Hematopoietic multipotent progenitor cell treated with erythropoietin and hydrocortisone succinate and interleukin-3 and kit ligand, for 15 days (in vitro differentiated cells): Measurements from ENCODE around the gene ITGB7.

ENCODE experiments used
- DNase-seq: peaks from one replicate; pipeline ENCODE4 v3.0.0-alpha.2; 2015; ENCODE audit warnings: low spot score

ITGB7 gene

DNA sequence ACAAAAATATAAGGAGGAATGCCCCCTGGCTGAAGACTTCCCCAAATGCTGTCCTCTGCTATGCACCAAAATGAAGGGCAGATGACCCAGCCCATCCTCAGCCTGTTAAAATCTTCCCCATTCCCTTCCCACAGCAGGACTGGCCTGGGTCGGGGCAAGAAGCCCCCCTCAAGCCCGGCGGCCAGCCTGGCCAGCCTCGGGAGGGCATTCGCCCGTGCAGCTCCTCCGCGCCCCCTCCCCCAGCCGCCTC lies 24.5 kb upstream of the ITGB7 start:
- DNase-seq, result no peak

DNA sequence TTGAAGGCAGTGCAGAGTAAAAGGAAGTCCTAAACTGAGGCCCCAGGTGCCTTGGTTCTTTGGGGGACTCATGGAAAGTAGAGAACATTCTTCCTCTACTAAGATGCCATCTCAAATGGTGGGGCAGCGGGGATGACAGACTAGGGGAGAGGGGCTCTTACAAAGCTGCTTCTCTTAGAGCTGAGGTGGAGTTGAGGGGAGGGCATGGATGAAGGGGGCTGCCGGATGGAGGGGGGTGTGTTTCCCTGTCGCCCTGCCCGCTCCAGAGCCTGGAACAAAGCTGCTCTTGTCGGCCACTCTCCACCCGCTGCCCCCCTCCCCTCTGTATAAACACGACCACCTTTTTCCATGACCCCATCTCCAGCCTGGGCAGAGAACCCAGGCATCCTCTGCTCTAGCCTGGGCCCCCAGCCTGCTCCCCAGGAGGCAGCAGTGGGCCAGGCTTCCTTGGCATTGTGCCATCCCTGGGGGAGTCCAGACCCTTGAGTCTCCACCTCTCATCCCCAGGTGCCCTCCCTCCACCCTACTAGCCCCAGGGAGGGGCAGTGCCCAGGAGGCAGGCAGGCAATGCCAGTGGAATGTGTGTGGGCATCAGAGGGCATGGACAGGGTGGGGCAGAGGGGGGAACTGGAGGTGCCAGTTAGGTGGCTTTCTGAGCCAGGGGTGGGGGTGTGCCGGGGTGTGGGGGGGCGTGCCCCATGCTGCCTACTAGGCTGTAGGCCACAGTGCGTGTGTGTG lies 23.2 kb upstream of the ITGB7 start:
- DNase-seq, result no peak

DNA sequence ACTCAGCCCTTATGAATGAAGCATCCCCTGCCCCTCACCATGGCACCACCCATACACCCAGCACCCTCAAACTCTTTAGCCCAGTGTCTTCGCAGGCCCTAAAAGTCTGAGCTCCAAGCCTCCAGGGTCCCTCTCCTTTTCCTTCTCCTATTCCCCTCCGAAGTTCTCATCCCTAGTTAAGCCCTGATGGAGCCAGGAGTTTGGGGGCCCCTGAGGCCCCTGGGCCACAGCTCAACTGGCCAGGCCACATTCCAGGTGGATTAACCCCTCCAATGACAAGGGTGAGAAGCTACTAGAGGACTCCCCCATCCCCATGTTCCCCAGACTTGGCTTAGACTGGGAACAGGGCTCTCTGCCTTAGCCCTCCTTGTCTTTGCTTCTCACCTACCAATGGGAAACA lies 22.4 kb upstream of the ITGB7 start:
- DNase-seq, result no peak

DNA sequence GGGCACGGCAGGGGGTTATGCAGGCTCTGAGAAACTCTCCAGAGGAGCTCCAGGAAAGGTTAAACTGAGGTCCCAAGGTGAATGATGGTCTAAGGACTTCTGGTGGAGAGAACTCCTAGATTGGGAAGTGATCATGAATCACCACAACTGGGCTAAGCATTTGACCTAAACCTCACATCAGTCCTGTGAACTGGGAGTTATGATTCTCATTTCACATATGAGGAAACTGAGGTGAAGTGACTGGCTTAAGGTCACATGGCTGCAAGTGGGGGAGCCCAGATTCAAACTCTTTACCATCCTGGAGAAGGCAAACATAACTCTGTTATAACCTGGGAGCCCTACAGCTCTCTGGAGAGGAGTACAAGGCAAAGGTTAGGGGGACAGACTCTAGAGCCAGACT lies 20.8 kb upstream of the ITGB7 start:
- no peak for DNase-seq

DNA sequence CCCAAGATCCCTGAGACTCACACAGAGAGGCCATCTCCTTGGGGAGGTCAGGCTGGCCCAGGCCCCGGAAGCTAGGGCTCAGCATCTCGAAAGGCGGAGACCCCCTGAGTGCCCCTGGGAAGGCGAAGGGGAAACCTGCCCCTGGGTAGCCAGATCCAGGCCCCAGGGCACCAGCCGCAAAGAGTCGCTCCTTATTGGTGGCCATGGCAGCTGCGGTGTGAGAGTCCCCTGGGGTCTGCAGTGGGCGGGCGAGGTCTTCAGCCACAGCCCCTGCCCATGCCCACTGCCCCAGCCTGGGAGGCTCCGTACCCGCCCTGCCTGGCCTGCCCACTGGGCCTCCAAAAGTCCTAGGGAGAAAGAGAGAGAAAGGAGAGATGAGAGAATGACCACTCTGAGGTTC lies 20.3 kb upstream of the ITGB7 start:
- no peak for DNase-seq

DNA sequence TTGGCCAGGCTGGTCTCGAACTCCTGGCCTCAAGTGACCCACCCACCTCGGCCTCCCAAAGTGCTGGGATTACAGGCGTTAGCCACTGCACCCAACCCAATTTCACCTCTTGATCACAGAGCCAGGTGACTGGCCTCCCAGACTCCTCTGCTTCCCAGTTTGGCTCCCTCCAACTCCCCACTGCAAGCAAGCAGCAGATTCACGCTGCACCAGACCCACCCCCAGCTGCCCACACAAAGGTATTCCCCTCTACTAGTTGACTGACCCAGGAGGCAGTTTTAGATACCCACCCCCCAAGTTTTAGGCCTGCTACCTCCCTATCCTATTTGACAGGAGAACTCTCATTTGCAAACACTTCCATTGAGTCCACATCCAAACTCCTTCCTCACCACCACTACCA lies 19.8 kb upstream of the ITGB7 start:
- DNase-seq, result no peak

DNA sequence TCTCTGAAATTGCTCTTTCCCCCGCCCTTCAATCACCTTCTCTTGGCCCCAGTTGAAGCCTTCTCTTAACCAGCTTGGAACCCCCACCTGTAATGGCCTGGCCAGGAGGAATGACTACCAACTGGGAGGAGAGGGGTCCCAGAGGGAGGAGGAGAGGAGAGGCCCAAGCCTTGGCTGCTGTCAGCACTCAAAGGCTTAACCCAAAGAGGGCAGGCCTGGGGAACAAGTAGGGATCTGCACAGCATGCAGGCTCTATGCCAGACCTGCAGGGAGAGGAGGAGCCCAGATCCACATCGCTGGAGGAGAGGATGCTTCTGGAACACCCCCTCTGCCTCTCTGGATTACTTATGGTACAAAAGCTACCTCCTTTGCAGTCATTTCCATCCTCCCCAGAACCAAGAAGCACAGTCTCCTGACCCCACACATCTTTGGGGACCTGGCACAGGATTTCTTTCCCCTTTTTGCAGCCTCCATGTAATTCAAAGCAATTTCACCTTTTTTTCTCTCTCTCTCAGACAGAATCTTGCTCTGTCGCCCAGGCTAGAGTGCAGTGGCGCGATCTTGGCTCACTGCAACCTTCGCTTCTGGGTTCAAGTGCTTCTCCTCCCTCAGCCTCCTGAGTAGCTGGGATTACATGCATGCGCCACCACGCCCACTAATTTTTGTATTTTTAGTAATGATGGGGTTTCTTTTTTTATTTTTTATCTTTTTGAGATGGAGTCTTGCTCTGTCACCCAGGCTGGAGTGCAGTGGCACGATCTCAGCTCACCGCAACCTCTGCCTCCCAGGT lies 18.8 kb upstream of the ITGB7 start:
- DNase-seq, result no peak

DNA sequence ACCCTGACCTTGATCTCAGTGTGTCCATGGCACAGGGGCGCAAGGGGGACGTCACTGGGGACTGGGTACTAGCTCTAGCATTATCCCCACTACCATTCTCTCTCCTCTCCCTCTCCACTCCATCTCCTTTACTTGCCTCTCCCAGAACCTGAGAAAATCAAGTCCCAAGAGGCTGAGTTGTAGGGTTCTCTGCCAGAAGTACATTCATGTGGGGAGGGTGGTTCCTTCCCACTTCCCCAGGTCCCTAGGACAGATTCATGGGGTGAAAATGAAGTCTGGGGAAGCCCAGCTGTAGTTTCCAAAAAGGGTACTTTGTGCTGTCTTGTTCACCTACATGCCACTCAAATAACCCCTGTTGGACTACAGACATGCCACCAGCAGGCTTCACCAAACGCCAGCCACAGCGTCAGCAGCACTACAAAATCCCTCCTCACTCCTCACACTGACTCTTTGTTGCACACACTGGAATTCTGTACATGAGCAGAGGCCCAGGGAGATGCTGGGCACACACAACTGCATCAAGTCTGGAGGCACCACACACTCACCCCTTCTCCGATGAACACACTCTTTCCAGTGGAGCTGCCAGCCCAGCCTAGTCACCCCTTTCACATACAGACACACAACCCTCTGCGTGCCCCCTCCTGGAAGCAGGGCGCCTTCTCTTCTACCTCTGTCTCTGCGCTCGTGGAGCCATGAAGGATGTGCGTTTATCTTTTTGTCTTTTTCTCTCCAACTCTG lies 18.0 kb upstream of the ITGB7 start:
- no peak for DNase-seq

DNA sequence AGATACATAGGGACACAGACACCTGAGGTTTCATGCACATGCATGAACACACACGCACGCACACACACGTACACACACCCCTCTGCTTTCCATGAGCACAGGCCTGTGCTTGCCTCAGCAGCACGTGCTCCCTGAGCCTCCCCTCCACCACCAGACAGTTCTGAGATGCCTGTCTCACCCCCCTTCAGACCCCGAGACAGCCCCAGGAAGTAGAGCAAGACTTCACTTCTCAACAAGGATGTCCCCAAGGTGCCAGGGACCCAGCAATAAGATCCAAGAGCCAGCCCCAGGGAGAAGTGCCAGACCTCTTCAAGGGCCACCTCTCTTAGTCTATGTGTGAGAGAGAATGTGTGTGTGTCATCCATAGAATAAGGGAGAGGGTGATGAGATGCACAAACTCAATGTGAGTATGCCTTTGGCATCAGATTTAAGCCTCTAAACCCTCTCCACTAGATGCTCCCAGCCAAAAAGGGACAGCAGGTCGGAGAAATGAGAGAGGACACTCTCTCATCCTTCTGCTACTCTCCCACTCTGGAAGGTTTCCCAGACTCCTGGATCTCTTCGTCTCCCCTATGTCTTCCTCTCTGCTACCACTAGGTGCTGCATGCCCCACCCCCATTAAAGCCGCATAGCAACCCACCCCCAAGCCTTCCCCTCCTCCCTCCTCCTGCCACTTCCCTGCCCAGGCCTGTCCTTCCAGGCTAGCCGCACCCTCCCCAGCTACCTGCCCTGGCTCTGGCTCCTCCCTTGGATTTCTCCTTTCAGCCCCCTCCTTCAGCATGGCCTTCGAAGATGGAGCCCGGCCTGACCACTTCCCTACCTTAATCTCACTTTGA lies 17.2 kb upstream of the ITGB7 start:
- DNase-seq, result no peak

DNA sequence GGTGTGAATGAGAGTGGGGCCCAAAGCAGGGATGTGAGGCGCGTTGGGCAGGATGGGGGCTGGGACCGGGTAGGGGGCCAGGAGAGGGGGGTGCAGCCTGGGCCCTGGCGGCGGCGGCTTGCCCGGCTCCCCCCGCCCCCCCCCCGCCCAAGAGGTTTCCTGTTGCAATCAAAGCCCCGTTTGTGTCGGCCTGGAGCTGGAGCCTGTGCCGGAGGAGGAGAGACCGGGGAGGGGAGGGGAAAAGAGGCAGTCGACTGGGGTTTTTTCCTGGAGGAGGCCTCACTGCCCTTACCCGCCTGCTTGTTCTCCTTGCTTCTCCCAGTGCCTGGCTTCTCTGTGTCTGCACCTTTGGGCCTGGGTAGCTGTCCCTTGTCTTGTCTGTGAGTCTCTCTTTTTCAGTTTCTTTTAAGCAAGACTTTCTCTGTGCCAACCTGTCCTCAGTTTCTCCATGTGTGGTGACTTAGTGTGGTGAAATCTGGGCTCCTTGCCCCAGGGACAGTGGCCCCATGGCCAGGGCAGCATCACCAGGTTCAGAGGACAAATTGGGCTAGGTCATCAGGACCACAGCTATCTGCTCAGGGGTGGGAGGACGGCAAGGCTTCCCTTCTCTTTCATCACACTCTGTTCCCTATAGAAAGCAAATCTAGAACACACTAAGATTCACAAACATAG lies 16.5 kb upstream of the ITGB7 start:
- DNase-seq, result no peak

DNA sequence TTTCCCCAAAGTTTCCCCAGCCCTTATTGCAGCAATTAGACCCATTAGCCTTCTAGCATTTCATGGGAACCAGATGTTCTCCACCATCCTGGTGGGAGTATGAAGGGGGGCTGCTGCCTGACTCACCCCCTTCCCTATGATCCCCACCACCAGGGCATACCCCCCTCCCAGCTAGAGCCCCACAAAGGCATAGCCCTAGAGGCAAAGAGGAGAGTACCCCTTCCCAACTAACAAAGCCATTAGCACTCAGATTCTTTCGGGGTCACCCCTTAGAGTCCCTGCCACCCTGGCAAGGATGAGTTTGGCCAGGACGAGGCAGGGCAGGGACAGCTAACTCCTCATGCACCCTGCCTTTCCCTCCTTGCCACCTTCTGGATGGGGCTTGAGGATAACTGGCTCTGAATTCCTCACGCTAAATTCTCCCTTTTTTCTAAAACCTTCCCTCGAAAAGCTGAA lies 15.8 kb upstream of the ITGB7 start:
- no peak for DNase-seq

DNA sequence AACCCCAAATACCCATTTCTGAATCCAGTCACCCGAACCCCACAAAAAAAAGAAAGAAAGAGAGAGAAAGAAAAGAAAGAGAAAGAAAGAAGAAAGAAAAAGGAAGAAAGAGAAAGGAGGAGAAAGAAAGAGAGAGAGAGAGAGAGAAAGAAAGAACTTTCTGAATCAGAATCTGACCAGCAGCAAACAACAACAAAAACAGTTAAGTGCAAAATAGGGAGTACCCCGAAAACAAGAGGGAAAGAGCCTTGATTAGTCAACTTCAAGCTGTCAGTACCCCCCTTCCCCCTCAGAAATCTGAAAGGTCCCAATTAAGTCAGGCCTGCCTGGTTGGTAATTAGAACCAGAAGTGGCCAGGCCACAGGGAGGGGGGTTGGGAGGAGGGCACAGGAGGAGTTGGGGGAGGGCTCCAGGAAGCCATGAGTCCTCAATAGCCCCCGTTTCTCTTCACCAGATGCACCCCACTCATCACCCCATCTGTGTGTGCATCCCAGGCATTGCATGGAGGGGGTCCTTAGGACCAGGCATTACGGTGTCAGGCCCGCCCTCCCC lies 15.2 kb upstream of the ITGB7 start:
- DNase-seq, result no peak

DNA sequence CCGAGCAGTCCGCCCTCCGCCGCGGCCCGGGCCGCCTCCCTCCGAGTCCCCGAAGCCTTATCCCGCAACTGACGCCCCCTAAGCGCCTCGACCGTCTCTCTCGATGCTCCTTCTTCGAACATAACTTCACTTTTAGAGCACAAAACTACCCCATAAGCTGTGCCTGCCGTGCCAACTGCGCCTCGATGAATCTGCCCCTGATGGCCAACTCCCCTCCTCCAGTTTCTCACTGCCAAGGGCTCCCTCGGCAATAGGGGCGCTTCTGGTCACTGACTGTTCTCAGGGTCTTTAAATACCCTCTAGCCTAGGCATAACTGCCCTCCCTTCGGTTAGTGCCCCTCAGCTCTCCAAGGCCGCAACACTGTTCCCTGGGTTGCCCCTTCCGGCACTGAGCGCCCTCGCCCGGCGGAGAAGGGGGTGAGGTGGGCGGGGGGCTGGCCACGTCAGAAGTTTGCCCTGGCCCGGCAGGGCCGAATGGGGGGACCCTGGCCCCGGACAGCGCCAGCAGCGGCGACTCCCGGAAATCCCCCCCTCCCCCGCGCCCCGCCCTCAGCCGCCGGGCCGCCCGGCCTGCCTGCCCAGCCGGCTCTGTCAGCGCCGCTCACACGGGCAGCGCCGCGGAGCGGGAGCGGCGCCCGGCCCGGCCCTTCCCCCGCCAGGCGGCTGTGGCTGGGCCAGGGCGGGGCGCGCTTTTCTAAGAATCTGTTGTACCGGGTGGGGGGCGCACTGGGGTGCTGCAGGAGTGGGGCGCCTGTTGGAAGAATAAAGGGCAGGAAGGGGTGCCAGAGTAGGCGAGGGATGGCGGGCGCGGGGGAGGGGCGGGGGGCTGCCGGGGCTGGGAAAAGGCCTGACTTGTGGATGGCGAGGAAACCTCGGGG lies 14.4 kb upstream of the ITGB7 start:
- DNase-seq, result peak; percentile 41

DNA sequence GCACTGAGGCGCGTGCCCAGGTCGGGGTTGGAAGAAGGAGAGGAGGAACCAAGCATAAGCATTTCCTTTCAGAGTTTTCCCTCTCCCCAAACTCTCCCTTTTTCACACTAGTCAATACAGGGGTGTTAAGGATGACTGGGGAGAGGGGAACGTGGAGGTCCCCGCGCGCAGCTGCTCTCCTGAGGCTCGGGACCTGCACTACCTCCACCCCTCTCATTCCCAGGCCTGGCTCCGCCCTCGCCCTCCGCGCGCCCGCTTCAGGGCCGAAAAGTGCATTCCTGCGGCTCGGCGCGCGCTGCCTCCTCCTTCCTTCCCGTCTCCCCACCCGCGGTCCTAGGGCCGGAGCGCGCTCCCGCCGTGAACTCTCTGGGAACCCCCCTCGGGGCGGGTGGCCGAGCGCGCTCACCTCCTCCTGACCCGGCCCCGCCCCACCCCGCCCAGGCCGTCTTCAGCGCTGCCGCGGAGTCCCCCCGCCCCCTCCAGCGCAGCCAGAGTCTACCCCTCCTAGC lies 13.7 kb upstream of the ITGB7 start:
- peak; percentile 31 for DNase-seq

DNA sequence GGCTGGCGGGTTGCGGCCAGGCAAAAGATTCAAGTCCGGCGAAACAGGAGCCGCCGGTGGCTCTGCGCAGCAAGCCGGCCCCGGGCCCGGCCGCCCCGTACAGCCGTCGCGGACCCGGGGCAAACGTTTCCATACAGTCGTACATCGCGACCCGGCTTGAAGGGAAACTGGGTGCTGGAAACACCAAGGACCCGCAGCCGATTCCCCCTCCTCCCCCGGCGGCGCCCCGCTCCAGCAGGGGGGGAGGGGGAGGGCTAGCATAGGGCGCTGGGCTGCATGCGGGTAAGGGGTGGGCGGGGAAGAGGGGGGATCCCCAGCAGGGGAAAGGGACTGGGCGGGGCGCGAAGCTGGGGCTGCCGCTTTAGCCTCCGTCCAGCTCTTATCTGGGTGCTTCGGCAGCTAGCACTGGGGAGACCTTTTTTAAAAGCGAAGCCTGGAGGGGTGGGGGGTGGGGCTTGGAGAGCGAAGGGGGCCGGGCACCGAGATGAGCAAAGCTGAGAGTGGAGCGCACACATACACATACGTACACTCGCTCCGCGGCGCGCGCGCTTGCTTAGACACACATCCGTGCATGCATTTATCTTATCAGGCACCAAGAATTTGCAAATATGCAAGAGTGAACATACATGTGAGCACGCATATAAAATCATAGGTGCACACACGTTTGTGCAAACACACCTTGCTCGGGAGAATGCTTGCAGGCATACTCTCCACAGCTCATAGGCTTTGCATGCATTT lies 13.1 kb upstream of the ITGB7 start:
- DNase-seq, result peak; percentile 23

DNA sequence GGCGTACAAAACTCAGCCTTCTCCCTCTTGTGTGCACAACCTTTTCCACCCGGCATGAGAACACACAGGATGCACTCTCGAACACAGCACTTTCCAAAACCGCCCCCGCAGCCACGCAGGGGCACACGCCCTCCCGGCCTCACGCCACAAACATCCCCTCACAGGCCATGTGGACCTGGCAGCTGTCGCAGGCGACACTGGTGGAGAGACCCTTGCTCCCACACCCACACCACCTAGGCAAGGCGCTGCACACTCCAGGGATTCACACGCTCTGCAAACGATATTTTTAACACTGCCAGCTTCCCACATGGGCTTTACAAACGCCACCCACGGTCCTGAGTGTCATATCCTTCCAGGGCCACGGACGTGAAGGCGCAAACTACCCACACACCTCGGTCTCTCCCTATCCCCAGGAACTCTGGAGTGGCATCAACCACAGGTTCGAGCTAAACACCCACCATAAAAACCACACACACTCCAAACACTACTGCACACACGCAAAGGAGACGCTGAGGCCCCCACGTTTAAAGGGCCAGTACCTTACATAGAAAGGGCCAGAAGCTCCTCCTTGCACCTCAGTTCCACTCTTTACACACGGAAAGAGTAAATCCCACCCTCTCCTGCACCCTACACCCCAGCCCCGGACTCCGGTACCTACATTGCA lies 12.4 kb upstream of the ITGB7 start:
- no peak for DNase-seq

DNA sequence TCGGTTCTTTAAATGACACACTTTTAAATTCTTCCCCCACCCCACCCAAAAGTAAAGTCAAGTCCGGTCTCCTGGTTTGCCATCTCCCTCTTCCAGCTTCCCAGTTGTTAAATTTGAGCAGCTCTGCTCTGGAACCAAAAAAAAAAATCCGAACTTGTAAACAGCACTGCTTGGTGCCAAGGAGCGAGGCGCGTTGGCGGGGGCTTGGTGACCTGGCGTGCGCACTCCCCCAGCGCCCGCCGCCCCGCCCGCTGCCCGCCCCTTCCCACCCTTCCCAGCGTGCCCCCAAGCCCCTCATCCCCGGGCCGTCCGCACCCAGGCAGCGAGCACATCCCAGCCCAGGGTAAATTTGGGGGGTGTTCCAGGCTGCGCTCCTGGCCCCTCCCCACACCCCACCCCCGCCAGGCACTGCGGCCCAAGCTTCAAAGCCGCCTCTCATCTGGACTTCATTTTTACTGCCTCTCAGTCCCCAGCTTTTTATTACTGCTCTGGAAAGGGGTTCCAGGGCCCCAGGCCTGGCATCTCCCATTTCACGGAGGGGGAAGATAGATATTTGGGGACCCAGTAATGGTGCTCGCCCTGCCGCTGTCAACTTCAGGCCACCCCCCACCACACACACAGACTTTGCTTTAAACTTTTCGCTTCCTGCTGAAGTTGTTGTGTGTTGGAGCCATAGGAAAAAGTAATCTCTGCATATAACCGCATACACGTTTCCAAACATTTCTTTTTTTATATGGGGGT lies 11.7 kb upstream of the ITGB7 start:
- DNase-seq, result no peak

DNA sequence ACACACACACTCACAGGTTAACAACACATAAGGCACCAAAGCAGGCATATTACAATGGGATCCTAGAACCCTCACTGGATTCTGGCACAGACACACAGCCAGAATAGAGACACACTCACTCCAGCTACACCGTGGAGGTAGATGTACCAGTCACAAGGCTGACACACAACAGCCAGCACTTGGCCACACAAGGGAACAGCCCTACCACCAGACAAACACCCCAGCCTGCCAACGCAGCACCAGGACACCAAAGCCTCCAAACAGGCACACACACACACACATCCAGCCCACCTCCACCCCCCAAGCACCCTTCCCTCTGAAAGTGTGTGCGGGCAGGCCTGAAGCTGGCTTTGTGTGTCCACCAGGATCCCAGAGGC lies 10.9 kb upstream of the ITGB7 start:
- no peak for DNase-seq
